GM23248 (cell line): Measurements from ENCODE around the gene OR6X1.

ENCODE experiments used
- EZH2 ChIP-seq: fragments of 200-600 bp; sonication (generic); IDR thresholded peaks from 2 replicates; pipeline ENCODE4 v1.6.1; 2018; ENCODE audit warnings: antibody characterized with exemption, mild to moderate bottlenecking; ENCODE audit not compliant: insufficient read depth, poor library complexity, severe bottlenecking
- EZH2phosphoT487 ChIP-seq: fragments of 200-600 bp; sonication (generic); IDR thresholded peaks from 2 replicates; pipeline ENCODE4 v1.6.1; 2018; ENCODE audit warnings: antibody characterized with exemption, moderate library complexity, mild to moderate bottlenecking, low read depth; ENCODE audit not compliant: insufficient read depth

GRCh38 chr11:123751781-123752180, 2.5 kb downstream of the OR6X1 start:
- TF ChIP-seq EZH2 (no peak), EZH2phosphoT487 (no peak)
